ENCODE results near the gene FAM177A1.

Gene FAM177A1

DNA sequence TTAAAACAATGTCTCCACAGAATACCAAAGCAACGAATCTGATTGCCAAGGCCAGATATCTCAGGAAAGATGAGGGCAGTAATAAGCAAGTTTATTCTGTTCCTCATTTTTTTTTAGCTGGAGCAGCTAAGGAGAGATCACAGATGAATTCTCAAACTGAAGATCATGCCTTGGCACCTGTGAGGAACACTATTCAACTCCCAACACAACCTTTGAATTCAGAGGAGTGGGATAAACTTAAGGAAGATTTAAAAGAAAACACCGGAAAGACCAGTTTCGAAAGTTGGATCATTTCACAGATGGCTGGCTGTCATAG, 77.3 kb downstream of the FAM177A1 start:
- no peak for DNase-seq (ENCODE audit: low read depth)

DNA sequence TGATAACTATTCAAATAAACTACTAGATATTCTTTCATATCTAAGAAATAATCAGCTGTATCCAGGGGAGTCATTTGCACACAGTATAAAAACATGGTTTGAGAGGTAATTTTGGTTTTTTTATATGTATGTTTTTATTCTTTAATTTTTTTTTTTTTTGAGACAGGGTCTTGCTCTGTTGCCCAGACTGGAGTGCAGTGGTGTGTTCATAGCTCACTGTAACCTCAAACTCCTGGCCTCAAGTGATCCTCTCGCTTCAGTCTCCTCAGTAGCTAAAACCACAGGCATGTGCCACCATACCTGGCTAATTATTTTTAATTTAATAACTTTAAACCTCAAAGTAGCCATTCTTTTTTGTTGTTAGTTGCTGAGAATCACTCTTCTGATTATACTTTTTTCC, 78.1 kb downstream of the FAM177A1 start:
- DNase-seq (ENCODE audit: low read depth), result no peak

Measured in T-helper 22 cell (primary cell).